Amniotic stem cell (primary cell): ENCODE measurements around the gene YWHAE.
"Not testable (repeated sequence)": the region's sequence is repeated elsewhere in the genome, so short reads cannot be mapped to it uniquely, and the experiment has no call there.

Experiments
- DNase-seq: peaks from one replicate; lab custom pipeline; 2025; lab: John Stamatoyannopoulos, UW

The YWHAE gene

GRCh38 chr17:1412185-1413110 is 12.4 kb upstream of the YWHAE start:
- no peak for DNase-seq

GRCh38 chr17:1402262-1402586 is 2.2 kb upstream of the YWHAE start:
- no peak for DNase-seq

GRCh38 chr17:1398931-1399678 is 917 bp downstream of the YWHAE start:
- DNase-seq: no peak

- DNase-seq: no peak
Measured at GRCh38 chr17:1398028-1398427, 2.0 kb downstream of the YWHAE start.

GRCh38 chr17:1395876-1396665 is 4.0 kb downstream of the YWHAE start:
- DNase-seq: not testable (repeated sequence)

- DNase-seq: no peak
Measured at GRCh38 chr17:1391577-1391976, 8.4 kb downstream of the YWHAE start.

- DNase-seq: no peak
Measured at GRCh38 chr17:1390432-1391367, 9.3 kb downstream of the YWHAE start.

- DNase-seq: not testable (repeated sequence)
Measured at GRCh38 chr17:1387490-1388227, 12.4 kb downstream of the YWHAE start.

- DNase-seq: not testable (repeated sequence)
Measured at GRCh38 chr17:1386675-1387190, 13.3 kb downstream of the YWHAE start.

GRCh38 chr17:1386265-1386664 is 13.8 kb downstream of the YWHAE start:
- no peak for DNase-seq

- no peak for DNase-seq
Measured at GRCh38 chr17:1385861-1386260, 14.2 kb downstream of the YWHAE start.

GRCh38 chr17:1384905-1385435 is 15.1 kb downstream of the YWHAE start:
- DNase-seq: no peak

GRCh38 chr17:1379930-1380313 is 20.1 kb downstream of the YWHAE start:
- no peak for DNase-seq

GRCh38 chr17:1379208-1379929 is 20.7 kb downstream of the YWHAE start:
- DNase-seq: no peak

GRCh38 chr17:1378476-1378860 is 21.6 kb downstream of the YWHAE start:
- DNase-seq: not testable (repeated sequence)

- no peak for DNase-seq
Measured at GRCh38 chr17:1377334-1377733, 22.7 kb downstream of the YWHAE start.

GRCh38 chr17:1376061-1376460 is 24.0 kb downstream of the YWHAE start:
- no peak for DNase-seq

- DNase-seq: no peak
Measured at GRCh38 chr17:1375615-1376014, 24.4 kb downstream of the YWHAE start.

- DNase-seq: no peak
Measured at GRCh38 chr17:1374431-1375177, 25.4 kb downstream of the YWHAE start.
